ENCODE data around the gene TBC1D2B. TPM values are rescaled to one million over a fixed set of nuclear protein-coding genes. Genes with fewer than 3 reads are reported as not detected.

Gene TBC1D2B
- total and polyA plus RNA-seq, 2 of the 4 experiments (the other 2 are of a cell fraction) = 17.7 to 28.3 TPM

DNA sequence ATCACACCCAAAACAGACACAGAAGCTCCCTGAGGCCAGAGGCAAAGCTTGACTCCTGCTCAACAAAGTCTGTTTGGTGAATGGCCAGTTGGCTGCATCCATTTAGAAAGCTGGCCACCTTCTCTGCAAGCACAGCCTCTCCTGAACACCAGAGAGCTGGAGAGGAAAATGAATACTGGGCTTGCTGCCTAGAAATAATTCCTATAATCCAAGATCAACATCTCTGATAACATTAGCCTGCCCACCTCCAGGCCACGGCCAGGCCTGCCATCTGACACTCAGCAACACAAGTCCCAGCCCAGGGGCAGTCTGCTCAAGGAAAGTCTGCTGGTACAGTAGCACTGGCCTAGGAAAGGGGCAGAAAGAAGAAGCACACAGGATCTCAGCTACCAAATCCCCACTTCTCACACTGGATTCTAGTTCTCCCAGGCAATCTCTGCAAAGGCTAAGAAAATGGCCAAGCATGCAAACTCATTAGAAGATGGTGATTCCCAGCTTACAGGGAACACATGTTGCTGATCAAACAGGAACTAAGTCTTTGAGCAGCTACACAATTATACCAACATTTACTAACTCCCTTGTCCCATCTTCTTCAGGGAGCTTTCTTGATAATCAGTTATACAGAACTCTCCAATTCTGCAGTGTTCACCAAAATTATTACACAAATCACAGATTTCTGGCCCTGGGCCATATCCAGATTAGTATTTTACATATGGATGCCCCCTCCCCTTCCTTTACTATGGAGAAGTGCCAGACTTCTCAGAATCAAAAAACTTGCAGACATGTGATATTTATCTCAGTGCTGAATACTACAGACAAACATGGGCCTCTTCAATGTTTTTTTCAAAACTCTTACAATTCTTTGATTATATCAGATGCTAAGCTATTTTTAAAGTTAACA is 9.9 kb downstream of the TBC1D2B start:
- peak overlapping the region; percentile 76; the same call in 1 of the 2 replicates for H2AK5ac ChIP-seq (ENCODE audit: low read depth, low read length)
- H2AK9ac ChIP-seq (replicated peaks; ENCODE audit: low read depth, low read length, poor library complexity) = no peak overlapping the region
- WGBS, 2 experiments (ENCODE audit: extremely low coverage in 2 of 2, insufficient read length in 1 of 2) = no CpG with 5 or more reads among the region's 1 CpG
- H4K91ac ChIP-seq (ENCODE audit: insufficient read depth, low read depth, low read length) = peak overlapping the region; percentile 35
- intact Hi-C loops (cut with micrococcal nuclease) = no loop called here
- no peak overlapping the region for H3K9ac ChIP-seq (ENCODE audit: low read depth, low read length)
- H3K9me3 ChIP-seq (ENCODE audit: control insufficient read depth, insufficient read depth, low read length) = no peaks in the 10 kb centered on the region
- peak overlapping the region; percentile 16 for H2AFZ ChIP-seq (replicated peaks; ENCODE audit: low read length, poor library complexity)
- TF ChIP-seq POLR2A (IDR thresholded peaks at IDR 0.05; ENCODE audit: low read depth, low read length) (no peak), RAD21 (IDR thresholded peaks at IDR 0.05; ENCODE audit: low read length) (no peak), MAFK (IDR thresholded peaks at IDR 0.05; ENCODE audit: low read depth, low read length) (no peak), CHD1 (IDR thresholded peaks at IDR 0.05; ENCODE audit: low read depth, low read length) (no peak), CEBPB (IDR thresholded peaks at IDR 0.05; ENCODE audit: low read depth, low read length) (no peak)
- H4K5ac ChIP-seq (ENCODE audit: low read depth, low read length) = peak overlapping the region; percentile 35
- no peak overlapping the region for H3K56ac ChIP-seq (ENCODE audit: extremely low read depth, insufficient read depth, low read length)
- CTCF ChIA-PET = interaction anchor here (0.8 to 1.7 kb wide), 3 partner anchors 26 to 62 kb away, joined by 3 to 5 read pairs (median 4); no protein-coding TSS in a partner anchor
- no TSS peak for BruUV-seq (replicated peaks)
- no peaks in the 10 kb centered on the region for H3K27me3 ChIP-seq (ENCODE audit: control insufficient read depth, insufficient read depth, low read length)
- peaks cover 59% of the 10 kb centered on the region for H3K4me1 ChIP-seq (ENCODE audit: control insufficient read depth, insufficient read depth, low read length)
- H3K4me3 ChIP-seq (ENCODE audit: insufficient read depth, low read depth, low read length) = no peak overlapping the region
- POLR2A ChIA-PET (ENCODE audit: unreplicated experiment) = no interaction called here
- peak overlapping the region; percentile 86 for H3K4me2 ChIP-seq (ENCODE audit: low read depth, low read length)
- ATAC-seq (ENCODE audit: low read depth) (no peak), DNase-seq (no peak)
- dilution Hi-C loops (cut with HindIII; ENCODE audit: low sequenced_read_pairs, unreplicated experiment) = no loop called here
- H2BK120ac ChIP-seq (ENCODE audit: low read depth, low read length) = peak overlapping the region; percentile 54
- peak overlapping the region; percentile 67; the same call in 1 of the 2 replicates for H3K27ac ChIP-seq (ENCODE audit: insufficient read depth, low read length)
- in situ Hi-C loops (cut with MboI; ENCODE audit: low sequenced_read_pairs) = no loop called here
- peak overlapping the region; percentile 73 for H3K4ac ChIP-seq (ENCODE audit: low read depth, low read length)
- H3K18ac ChIP-seq (ENCODE audit: low read depth, low read length) = peak overlapping the region; percentile 33
- peak overlapping the region in 1 of 2 experiments; percentile 36; a peak in 2 of 4 replicates for H4K8ac ChIP-seq (ENCODE audit: low read depth in 2 of 2, low read length in 2 of 2)
- peaks cover 59% of the 10 kb centered on the region for H3K9me1 ChIP-seq (ENCODE audit: insufficient read depth, low read length)
- H4K20me1 ChIP-seq (ENCODE audit: insufficient read depth, low read length) = peaks cover 67% of the 10 kb centered on the region
- H3K36me3 ChIP-seq (ENCODE audit: control insufficient read depth, insufficient read depth, low read length) = no peaks in the 10 kb centered on the region
- H2BK15ac ChIP-seq (ENCODE audit: low read depth, low read length) = peak overlapping the region; percentile 51; the same call in 2 of the 3 replicates
- H3K23ac ChIP-seq (ENCODE audit: low read depth, low read length) = peak overlapping the region; percentile 71; the same call in 1 of the 2 replicates
- H3K79me1 ChIP-seq (ENCODE audit: low read depth in 1 of 2, low read length in 2 of 2) = peaks cover 38 to 94% of the 10 kb centered on the region in 2 experiments
- peak overlapping the region; percentile 51 for H3K14ac ChIP-seq (replicated peaks; ENCODE audit: low read depth, low read length)
- H2BK20ac ChIP-seq (ENCODE audit: low read depth, low read length) = peak overlapping the region; percentile 61
- peak overlapping the region; percentile 20 for H2BK5ac ChIP-seq (ENCODE audit: low read depth, low read length, poor library complexity, severe bottlenecking)

Measured in IMR-90 (cell line).